ENCODE results near the gene PEX6. TPM values are rescaled to one million over a fixed set of nuclear protein-coding genes. Genes with fewer than 3 reads are reported as not detected.

PEX6 gene
- total and polyA plus RNA-seq, 2 of the 13 experiments (the other 11 are each of a cell fraction or from before 2014, with no cell fraction given): 5.1 to 6.7 TPM

DNA sequence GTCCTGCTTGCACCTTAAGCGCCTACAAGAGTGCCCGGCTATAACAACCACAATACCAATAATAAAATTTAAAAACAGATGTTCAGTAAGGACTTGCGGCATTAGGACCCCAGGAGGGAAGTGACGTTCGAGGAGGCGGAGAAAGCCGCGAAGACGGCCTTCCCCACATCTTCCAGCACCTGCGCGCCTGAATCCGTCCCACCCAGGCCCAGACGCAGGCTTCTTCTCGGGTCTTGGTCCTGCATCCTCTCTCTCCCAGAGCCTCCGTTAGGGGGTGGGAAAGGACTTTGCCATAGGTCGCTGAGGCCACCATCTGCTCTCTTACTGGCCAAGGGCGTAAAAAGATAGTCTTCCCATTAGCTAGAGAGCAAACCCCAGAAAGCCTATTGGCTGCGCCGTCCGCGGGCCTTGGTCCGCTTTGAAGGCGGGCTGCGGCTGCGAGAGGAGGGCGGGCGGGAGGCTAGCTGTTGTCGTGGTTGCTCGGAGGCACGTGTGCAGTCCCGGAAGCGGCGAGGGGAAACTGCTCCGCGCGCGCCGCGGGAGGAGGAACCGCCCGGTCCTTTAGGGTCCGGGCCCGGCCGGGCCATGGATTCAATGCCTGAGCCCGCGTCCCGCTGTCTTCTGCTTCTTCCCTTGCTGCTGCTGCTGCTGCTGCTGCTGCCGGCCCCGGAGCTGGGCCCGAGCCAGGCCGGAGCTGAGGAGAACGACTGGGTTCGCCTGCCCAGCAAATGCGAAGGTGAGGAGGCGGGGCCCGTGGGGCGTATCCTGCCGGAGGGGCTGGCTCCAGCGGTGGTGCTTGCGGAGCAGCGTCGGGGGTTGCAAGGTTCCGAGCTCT, 49.8 kb downstream of the PEX6 start, which contains the start of gene CNPY3 (continued):
- TF ChIP-seq ZSCAN29 (CRISPR knock-in tag; conservative IDR thresholded peaks at IDR 0.05) (peak; percentile 98), KAT2B (IDR thresholded peaks at IDR 0.05; ENCODE audit: borderline replicate concordance, low read depth, low read length) (no peak), ZNF280D (CRISPR knock-in tag; IDR thresholded peaks at IDR 0.05) (peak; percentile 57; the same call in 1 of the 2 replicates), BRCA1 (CRISPR knock-in tag; IDR thresholded peaks at IDR 0.05) (peak; percentile 69; the same call in 1 of the 2 replicates), ZNF572 (CRISPR knock-in tag; IDR thresholded peaks at IDR 0.05) (peak; percentile 93), PCBP1 (IDR thresholded peaks at IDR 0.05; ENCODE audit: borderline replicate concordance, low read depth, low read length) (0 out of 2 replicates have a peak, but pooled peaks have one; percentile 87), SKI (IDR thresholded peaks at IDR 0.05; ENCODE audit: partially characterized antibody) (peak; percentile 68), THAP8 (CRISPR knock-in tag; IDR thresholded peaks at IDR 0.05; ENCODE audit: borderline replicate concordance) (peak; percentile 59; the same call in 1 of the 2 replicates), ZNF619 (CRISPR knock-in tag; IDR thresholded peaks at IDR 0.05) (peak; percentile 98), SPEN (CRISPR knock-in tag; IDR thresholded peaks at IDR 0.05; ENCODE audit: low read depth) (peak; percentile 98), ZBTB42 (CRISPR knock-in tag; IDR thresholded peaks at IDR 0.05) (peak; percentile 97), ZUFSP (CRISPR knock-in tag; IDR thresholded peaks at IDR 0.05; ENCODE audit: borderline replicate concordance) (no peak), MYC (CRISPR knock-in tag; IDR thresholded peaks at IDR 0.05; ENCODE audit: borderline replicate concordance) (peak; percentile 99), ZBTB46 (CRISPR knock-in tag; IDR thresholded peaks at IDR 0.05; ENCODE audit: borderline replicate concordance) (no peak), ZNF274 (CRISPR knock-in tag; IDR thresholded peaks at IDR 0.05) (peak; percentile 98), ZNF460 (CRISPR knock-in tag; IDR thresholded peaks at IDR 0.05; ENCODE audit: borderline replicate concordance) (no peak), ZNF326 (CRISPR knock-in tag; IDR thresholded peaks at IDR 0.05; ENCODE audit: borderline replicate concordance) (no peak), RELA (CRISPR knock-in tag; IDR thresholded peaks at IDR 0.05) (peak; percentile 69), SMAD3 (CRISPR knock-in tag; IDR thresholded peaks at IDR 0.05) (peak; percentile 86), NFATC3 (CRISPR knock-in tag; IDR thresholded peaks at IDR 0.05) (peak; percentile 59)
- TF ChIP-seq, protein P1, sequence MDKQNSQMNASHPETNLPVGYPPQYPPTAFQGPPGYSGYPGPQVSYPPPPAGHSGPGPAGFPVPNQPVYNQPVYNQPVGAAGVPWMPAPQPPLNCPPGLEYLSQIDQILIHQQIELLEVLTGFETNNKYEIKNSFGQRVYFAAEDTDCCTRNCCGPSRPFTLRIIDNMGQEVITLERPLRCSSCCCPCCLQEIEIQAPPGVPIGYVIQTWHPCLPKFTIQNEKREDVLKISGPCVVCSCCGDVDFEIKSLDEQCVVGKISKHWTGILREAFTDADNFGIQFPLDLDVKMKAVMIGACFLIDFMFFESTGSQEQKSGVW (CRISPR knock-in tag; IDR thresholded peaks at IDR 0.05; ENCODE audit: borderline replicate concordance): peak; percentile 90; the same call in 1 of the 2 replicates

Measured in HepG2 (cell line).